Panc1 (cell line): ENCODE measurements around the gene PSMD1. TPM values are rescaled to one million over a fixed set of nuclear protein-coding genes. Genes with fewer than 3 reads are reported as not detected.

Experiments used
- ATAC-seq: fragments of 200-7000 bp; cut with Tn5 transposase; 2 replicates; pipeline ENCODE4 v1.9.1; 2020; ENCODE audit warnings: mild to moderate bottlenecking, moderate library complexity
- BruUV-seq: library from RNA; stranded (reverse); fragments of 400-500 nt; replicated peaks from 2 replicates; lab custom pipeline; 2021; lab: Mats Ljungman, UMichigan
- CTCF ChIA-PET: fragments of 300-600 bp; sonication (Branson Sonifier 250); formaldehyde crosslinking; loops from one replicate; lab custom pipeline; 2022; ENCODE audit warnings: antibody characterized with exemption; lab: Charles Lee
- POLR2A ChIA-PET: fragments of 300-600 bp; sonication (Branson Sonifier 250); formaldehyde crosslinking; loops from one replicate; lab custom pipeline; 2022; ENCODE audit warnings: antibody characterized with exemption; lab: Charles Lee
- DNase-seq: peaks from one replicate; pipeline ENCODE4 v3.0.0-alpha.2; 2010; ENCODE audit warnings: low read depth, low spot score
- H3K27ac ChIP-seq: 2 replicates; pipeline ENCODE4 v1.5.1; 2011; ENCODE audit warnings: mild to moderate bottlenecking, low read length, inconsistent platforms
- H3K27me3 ChIP-seq: fragments of 200-500 bp; sonication (Bioruptor generic); 2 replicates; pipeline ENCODE4 v1.6.0; 2014; ENCODE audit warnings: low read length, inconsistent platforms; ENCODE audit not compliant: control insufficient read depth, insufficient read depth
- H3K36me3 ChIP-seq: fragments of 200-500 bp; sonication (Bioruptor generic); 2 replicates; pipeline ENCODE4 v1.5.1; 2014; ENCODE audit warnings: inconsistent platforms, mild to moderate bottlenecking, low read length, moderate library complexity; ENCODE audit not compliant: control insufficient read depth, insufficient read depth
- H3K4me1 ChIP-seq: 2 replicates; pipeline ENCODE4 v1.5.1; 2011; ENCODE audit warnings: inconsistent platforms, mild to moderate bottlenecking, low read length, moderate library complexity; ENCODE audit not compliant: control insufficient read depth, insufficient read depth
- H3K4me3 ChIP-seq, 2 experiments: 2 replicates each; pipeline ENCODE4 v1.5.1; 2011 to 2012; ENCODE audit warnings: low read depth in 2 of 2, low read length in 2 of 2, mild to moderate bottlenecking in 2 of 2, inconsistent platforms in 1 of 2, moderate library complexity in 1 of 2
- H3K9me3 ChIP-seq: fragments of 200-500 bp; sonication (Bioruptor generic); 2 replicates; pipeline ENCODE4 v1.5.1; 2014; ENCODE audit warnings: low read depth, mild to moderate bottlenecking, inconsistent platforms, low read length, moderate library complexity; ENCODE audit not compliant: control insufficient read depth, insufficient read depth
- CTCF ChIP-seq: fragments of 450-650 bp; IDR thresholded peaks from 2 replicates; pipeline ENCODE4 v1.5.1; 2017; ENCODE audit warnings: mild to moderate bottlenecking
- POLR2AphosphoS5 ChIP-seq: IDR thresholded peaks from 2 replicates; pipeline ENCODE4 v1.6.1; 2012; ENCODE audit warnings: mild to moderate bottlenecking, low read depth, low read length, moderate library complexity
- REST ChIP-seq, 2 experiments: IDR thresholded peaks; 2 replicates each; pipeline ENCODE4 v1.6.1; 2011 to 2012; ENCODE audit warnings: low read depth in 2 of 2, control low read depth in 1 of 2, low read length in 1 of 2, mild to moderate bottlenecking in 1 of 2, moderate library complexity in 1 of 2; ENCODE audit not compliant: insufficient read depth in 1 of 2
- SIN3A ChIP-seq: IDR thresholded peaks from 2 replicates; pipeline ENCODE4 v1.6.1; 2012; ENCODE audit warnings: low read depth, mild to moderate bottlenecking, low read length, moderate library complexity, borderline replicate concordance; ENCODE audit not compliant: insufficient read depth
- TCF7L2 ChIP-seq: IDR thresholded peaks from 2 replicates; pipeline ENCODE4 v1.6.1; 2011; ENCODE audit warnings: mild to moderate bottlenecking, low read depth, low read length, inconsistent platforms
- in situ Hi-C: cut with HindIII; loops from 2 replicates; pipeline ENCODE4 v1.10.0; 2016; ENCODE audit warnings: low sequenced_read_pairs, low pct_unique_long_range_greater_than_20kb
- intact Hi-C: fragments of 100-400 bp; cut with micrococcal nuclease; formaldehyde crosslinking; loops from one replicate; pipeline ENCODE4 v1.10.0; 2022; ENCODE audit not compliant: unreplicated experiment
- total RNA-seq: library from RNA; stranded (reverse); gene quantifications from one replicate; pipeline ENCODE4 v1.2.1, GENCODE V29; 2021; ENCODE audit not compliant: unreplicated experiment

The PSMD1 gene
- total RNA-seq, 1 experiment from 2014 or later, result 146 TPM

- intact Hi-C loops, result no loop called here
- Histone ChIP-seq H3K27me3 (no peaks in the 10 kb centered on the region), H3K9me3 (no peaks in the 10 kb centered on the region), H3K27ac (no peak overlapping the region), H3K4me3 (no peak overlapping the region), H3K36me3 (peaks cover 13% of the 10 kb centered on the region; the same call in 1 of the 2 replicates), H3K4me1 (no peaks in the 10 kb centered on the region)
- DNase-seq, result no peak
- BruUV-seq, result no TSS peak
- ChIA-PET CTCF (interaction anchor here (0.6 kb wide), 1 partner anchor 306 kb away, joined by 3 read pairs; no protein-coding TSS in a partner anchor), POLR2A (no interaction called here)
- no peak for ATAC-seq
- in situ Hi-C loops, result loop anchor here (10.0 kb wide), 1 partner anchor 50 kb away; no protein-coding TSS in a partner anchor
- TF ChIP-seq CTCF, result no peak
- no peak for TF ChIP-seq POLR2AphosphoS5
- no peak for TF ChIP-seq TCF7L2
- no peak for TF ChIP-seq SIN3A
- TF ChIP-seq REST (IDR thresholded peaks at IDR 0.05; ENCODE audit: insufficient read depth in 1 of 2, low read depth in 2 of 2, low read length in 1 of 2), result no peak
Measured at GRCh38 chr2:231144896-231145295, 88.2 kb downstream of the PSMD1 start.

- no TSS peak for BruUV-seq
- POLR2A ChIA-PET, result no interaction called here
- in situ Hi-C loops, result loop anchor here (10.0 kb wide), 1 partner anchor 52 kb away; no protein-coding TSS in a partner anchor
- Histone ChIP-seq H3K4me1 (no peaks in the 10 kb centered on the region), H3K4me3 (no peak overlapping the region), H3K36me3 (peaks cover 15% of the 10 kb centered on the region; the same call in 1 of the 2 replicates), H3K27ac (no peak overlapping the region), H3K9me3 (no peaks in the 10 kb centered on the region), H3K27me3 (no peaks in the 10 kb centered on the region)
- DNase-seq (no peak), ATAC-seq (no peak)
- CTCF ChIA-PET, result no interaction called here
- TF ChIP-seq REST (IDR thresholded peaks at IDR 0.05; ENCODE audit: insufficient read depth in 1 of 2, low read depth in 2 of 2, low read length in 1 of 2) (no peak), SIN3A (no peak), POLR2AphosphoS5 (no peak), CTCF (no peak), TCF7L2 (no peak)
- intact Hi-C loops, result no loop called here
Measured at GRCh38 chr2:231146665-231147064, 90.0 kb downstream of the PSMD1 start.
